K562 (cell line): Measurements from ENCODE around the gene NEK2. TPM values are rescaled to one million over a fixed set of nuclear protein-coding genes. Genes with fewer than 3 reads are reported as not detected.

ENCODE experiments used
- ATAC-seq: fragments of 200-7000 bp; cut with Tn5 transposase; 3 replicates; pipeline ENCODE4 v1.9.1; 2020; ENCODE audit warnings: moderate library complexity
- BruUV-seq: library from RNA; stranded (reverse); fragments of 400-500 nt; replicated peaks from 2 replicates; lab custom pipeline; 2021; lab: Mats Ljungman, UMichigan
- CTCF ChIA-PET: fragments of 300-600 bp; formaldehyde crosslinking; extraction: SDS; loops from one replicate; lab custom pipeline; 2021; ENCODE audit warnings: low intra/inter-chr PET ratio; lab: Yijun Ruan, JAX
- POLR2A ChIA-PET: fragments of 300-600, 350-650 bp; sonication (Branson Sonifier 250); formaldehyde crosslinking; extraction: SDS; loops from one replicate; lab custom pipeline; 2021; ENCODE audit warnings: antibody characterized with exemption, inconsistent platforms; lab: Yijun Ruan, JAX
- DNase-seq, 4 experiments: peaks; one replicate each; pipeline versions ENCODE4 v3.0.0 to v3.0.0-alpha.2; 2011 to 2018; ENCODE audit warnings: low spot score in 3 of 4, mixed read lengths in 3 of 4; ENCODE audit errors: extremely low read depth in 1 of 4
- FAIRE-seq: peaks from 2 replicates; lab custom pipeline; 2011; peaks lifted over from hg19 to GRCh38; lab: Jason Lieb, UNC
- H2AFZ ChIP-seq: 2 replicates; pipeline ENCODE4 v1.6.0; 2011; ENCODE audit warnings: low read depth, low read length, control low read depth, inconsistent platforms
- H3K27ac ChIP-seq: fragments of 200-600 bp; 3 replicates; pipeline ENCODE4 v1.8.0; 2011; ENCODE audit warnings: low read depth, mild to moderate bottlenecking, control low read depth, inconsistent platforms, low read length, moderate library complexity, mixed read lengths; ENCODE audit errors: extremely low read depth
- H3K27me3 ChIP-seq, 2 experiments: fragments of 300-600 bp in 1 of 2; 2 replicates in 1 of 2; 3 replicates in 1 of 2; pipeline versions ENCODE4 v1.6.0 to v1.8.0; 2011; ENCODE audit warnings: inconsistent platforms in 2 of 2, low read length in 2 of 2, mild to moderate bottlenecking in 1 of 2, mixed read lengths in 1 of 2, moderate library complexity in 1 of 2; ENCODE audit not compliant: control insufficient read depth in 2 of 2, insufficient read depth in 2 of 2
- H3K36me3 ChIP-seq: fragments of 300-600 bp; 3 replicates; pipeline ENCODE4 v1.8.0; 2011; ENCODE audit warnings: mild to moderate bottlenecking, low read length, inconsistent platforms; ENCODE audit not compliant: control insufficient read depth, insufficient read depth
- H3K4me1 ChIP-seq, 2 experiments: fragments of 200-600 bp in 1 of 2; replicated peaks in 1 of 2; 2 replicates in 1 of 2; 3 replicates in 1 of 2; pipeline versions ENCODE4 v1.5.1 to v1.8.0; 2011; ENCODE audit warnings: inconsistent platforms in 2 of 2, low read length in 2 of 2, mild to moderate bottlenecking in 1 of 2, mixed read lengths in 1 of 2, moderate library complexity in 1 of 2; ENCODE audit not compliant: control insufficient read depth in 2 of 2, insufficient read depth in 2 of 2
- H3K4me2 ChIP-seq: 2 replicates; pipeline ENCODE4 v1.6.1; 2011; ENCODE audit warnings: low read length, control low read depth, inconsistent platforms, mixed read lengths; ENCODE audit not compliant: insufficient read depth
- H3K4me3 ChIP-seq: fragments of 200-600 bp; sonication (generic), shearing (Covaris generic); 2 replicates; pipeline ENCODE4 v1.5.1; 2016; ENCODE audit warnings: control low read depth, inconsistent platforms
- H3K79me2 ChIP-seq: fragments of 200-600 bp; 3 replicates; pipeline ENCODE4 v1.8.0; 2011; ENCODE audit warnings: low read length, inconsistent platforms; ENCODE audit not compliant: control insufficient read depth, insufficient read depth
- H3K9ac ChIP-seq, 2 experiments: 2 replicates each; pipeline versions ENCODE4 v1.6.0 to v1.6.1; 2011; ENCODE audit warnings: low read depth in 2 of 2, low read length in 2 of 2, control low read depth in 1 of 2, inconsistent platforms in 1 of 2, mild to moderate bottlenecking in 1 of 2, mixed read lengths in 1 of 2; ENCODE audit not compliant: insufficient read depth in 1 of 2
- H3K9me1 ChIP-seq: one replicate; pipeline ENCODE4 v1.6.0; 2011; ENCODE audit warnings: inconsistent platforms, mild to moderate bottlenecking, low read length, moderate library complexity; ENCODE audit not compliant: control insufficient read depth, insufficient read depth
- H3K9me3 ChIP-seq: replicated peaks from 2 replicates; pipeline ENCODE4 v1.5.1; 2011; ENCODE audit warnings: low read depth, low read length, inconsistent platforms; ENCODE audit not compliant: control insufficient read depth, insufficient read depth
- H4K20me1 ChIP-seq: replicated peaks from 2 replicates; pipeline ENCODE4 v1.6.1; 2011; ENCODE audit warnings: low read length, inconsistent platforms, mixed read lengths; ENCODE audit not compliant: control insufficient read depth, insufficient read depth
- CEBPB ChIP-seq: fragments of 450-650 bp; IDR thresholded peaks from 2 replicates; pipeline ENCODE4 v1.6.1; 2016; ENCODE audit warnings: missing genetic modification characterization, missing compliant biosample characterization
- CTBP1 ChIP-seq: fragments of 450-650 bp; IDR thresholded peaks from 2 replicates; pipeline ENCODE4 v1.6.1; 2016; ENCODE audit warnings: borderline replicate concordance
- MEF2D ChIP-seq: conservative IDR thresholded peaks from 2 replicates; pipeline ENCODE4 v1.6.1; 2016; ENCODE audit warnings: low read depth, missing genetic modification characterization, missing compliant biosample characterization
- WGBS: fragments of 100-300 bp; shearing (Covaris generic); methylation state at CpG from one replicate; pipeline ENCODE4 v1.1.6; 2016; ENCODE audit warnings: low coverage, mixed read lengths; ENCODE audit not compliant: insufficient coverage; ENCODE audit errors: missing lambda C conversion rate; 5-methylcytosine and 5-hydroxymethylcytosine counted together
- in situ Hi-C: fragments of 300-500 bp; cut with MboI; formaldehyde crosslinking; loops from 4 replicates; pipeline ENCODE4 v1.15.0; 2018; ENCODE audit warnings: inconsistent platforms, mixed read lengths
- intact Hi-C: fragments of 100-400 bp; cut with micrococcal nuclease; formaldehyde crosslinking; loops from 2 replicates; pipeline ENCODE4 v1.14.2; 2022
- polyA plus RNA-seq, 8 experiments: library from polyadenylated mRNA; depleted of rRNA in 4 of 8; stranded (reverse) in 5 of 8; unstranded in 3 of 8; fragments of >200 nt; fragmentation: Nextera tagmentation in 2 of 8; fragmentation: Illumina TruSeq in 1 of 8; extraction: Ambion mirVana in 2 of 8; extraction: Trizol in 1 of 8; gene quantifications; 2 replicates each; pipeline versions ENCODE4 v1.2.1 to v1.2.3, GENCODE V29; 2011 to 2014; ENCODE audit warnings: inconsistent platforms in 1 of 8, missing spikeins in 1 of 8
- total RNA-seq, 7 experiments: library from RNA; depleted of rRNA in 6 of 7; stranded (reverse); fragments of >200 nt in 6 of 7; fragmentation: Illumina TruSeq in 2 of 7; extraction: Trizol in 2 of 7; gene quantifications; 2 replicates each; pipeline versions ENCODE4 v1.2.1 to v1.2.3, GENCODE V29; 2011 to 2021; ENCODE audit warnings: low replicate concordance in 1 of 7
- TF ChIP-seq, protein P1 (sequence below): sonication (generic); formaldehyde crosslinking; IDR thresholded peaks from 2 replicates; pipeline ENCODE4 v1.8.0; 2023; ENCODE audit warnings: missing genetic modification reagents, mild to moderate bottlenecking, borderline replicate concordance

NEK2 gene
- total and polyA plus RNA-seq, 9 of the 15 experiments (the other 6 are each of a cell fraction or from before 2014, with no cell fraction given), result 30.0 to 74.7 (median 66.4) TPM

DNA sequence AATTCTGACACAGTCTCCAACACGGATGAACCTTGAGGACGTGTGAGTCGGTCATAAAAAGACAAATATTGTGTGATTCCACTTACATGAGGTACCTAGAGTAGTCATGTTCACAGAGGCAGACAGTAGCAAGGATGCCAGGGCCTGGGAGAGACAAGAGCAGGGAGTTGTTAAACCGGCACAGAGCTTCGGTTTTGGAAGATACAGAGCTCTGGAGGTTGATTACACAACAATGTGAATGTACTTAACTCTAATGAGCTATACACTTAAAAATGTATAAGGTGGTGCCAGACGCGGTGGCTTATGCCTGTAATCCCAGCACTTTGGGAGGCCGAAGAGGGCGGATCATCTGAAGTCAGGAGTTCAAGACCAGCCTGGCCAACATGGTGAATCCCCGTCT, 37.8 kb upstream of the NEK2 start:
- POLR2A ChIA-PET, result interaction anchor here (0.8 to 1.0 kb wide), 2 partner anchors 9 to 15 kb away, joined by 4 to 5 read pairs; no protein-coding TSS in a partner anchor
- H3K36me3 ChIP-seq, result no peaks in the 10 kb centered on the region
- in situ Hi-C loops (no loop called here), intact Hi-C loops (no loop called here)
- FAIRE-seq, result no peak
- BruUV-seq, result no TSS peak
- H3K4me3 ChIP-seq, result no peak overlapping the region
- H3K4me2 ChIP-seq, result no peak overlapping the region
- CTCF ChIA-PET, result no interaction called here
- peaks cover 4 to 11% of the 10 kb centered on the region in 2 experiments; a peak in 2 of 5 replicates for H3K4me1 ChIP-seq
- no peak overlapping the region for H3K9ac ChIP-seq
- no peaks in the 10 kb centered on the region for H4K20me1 ChIP-seq
- ATAC-seq, result no peak
- H3K9me3 ChIP-seq, result no peaks in the 10 kb centered on the region; the same call in 1 of the 2 replicates
- WGBS, result 64% methylated on average over 10 of the region's 10 CpGs
- H3K27ac ChIP-seq, result no peak overlapping the region
- TF ChIP-seq CEBPB (tag) (peak; percentile 36; the same call in 1 of the 2 replicates), CTBP1 (no peak), MEF2D (tag) (no peak)
- TF ChIP-seq, protein P1, sequence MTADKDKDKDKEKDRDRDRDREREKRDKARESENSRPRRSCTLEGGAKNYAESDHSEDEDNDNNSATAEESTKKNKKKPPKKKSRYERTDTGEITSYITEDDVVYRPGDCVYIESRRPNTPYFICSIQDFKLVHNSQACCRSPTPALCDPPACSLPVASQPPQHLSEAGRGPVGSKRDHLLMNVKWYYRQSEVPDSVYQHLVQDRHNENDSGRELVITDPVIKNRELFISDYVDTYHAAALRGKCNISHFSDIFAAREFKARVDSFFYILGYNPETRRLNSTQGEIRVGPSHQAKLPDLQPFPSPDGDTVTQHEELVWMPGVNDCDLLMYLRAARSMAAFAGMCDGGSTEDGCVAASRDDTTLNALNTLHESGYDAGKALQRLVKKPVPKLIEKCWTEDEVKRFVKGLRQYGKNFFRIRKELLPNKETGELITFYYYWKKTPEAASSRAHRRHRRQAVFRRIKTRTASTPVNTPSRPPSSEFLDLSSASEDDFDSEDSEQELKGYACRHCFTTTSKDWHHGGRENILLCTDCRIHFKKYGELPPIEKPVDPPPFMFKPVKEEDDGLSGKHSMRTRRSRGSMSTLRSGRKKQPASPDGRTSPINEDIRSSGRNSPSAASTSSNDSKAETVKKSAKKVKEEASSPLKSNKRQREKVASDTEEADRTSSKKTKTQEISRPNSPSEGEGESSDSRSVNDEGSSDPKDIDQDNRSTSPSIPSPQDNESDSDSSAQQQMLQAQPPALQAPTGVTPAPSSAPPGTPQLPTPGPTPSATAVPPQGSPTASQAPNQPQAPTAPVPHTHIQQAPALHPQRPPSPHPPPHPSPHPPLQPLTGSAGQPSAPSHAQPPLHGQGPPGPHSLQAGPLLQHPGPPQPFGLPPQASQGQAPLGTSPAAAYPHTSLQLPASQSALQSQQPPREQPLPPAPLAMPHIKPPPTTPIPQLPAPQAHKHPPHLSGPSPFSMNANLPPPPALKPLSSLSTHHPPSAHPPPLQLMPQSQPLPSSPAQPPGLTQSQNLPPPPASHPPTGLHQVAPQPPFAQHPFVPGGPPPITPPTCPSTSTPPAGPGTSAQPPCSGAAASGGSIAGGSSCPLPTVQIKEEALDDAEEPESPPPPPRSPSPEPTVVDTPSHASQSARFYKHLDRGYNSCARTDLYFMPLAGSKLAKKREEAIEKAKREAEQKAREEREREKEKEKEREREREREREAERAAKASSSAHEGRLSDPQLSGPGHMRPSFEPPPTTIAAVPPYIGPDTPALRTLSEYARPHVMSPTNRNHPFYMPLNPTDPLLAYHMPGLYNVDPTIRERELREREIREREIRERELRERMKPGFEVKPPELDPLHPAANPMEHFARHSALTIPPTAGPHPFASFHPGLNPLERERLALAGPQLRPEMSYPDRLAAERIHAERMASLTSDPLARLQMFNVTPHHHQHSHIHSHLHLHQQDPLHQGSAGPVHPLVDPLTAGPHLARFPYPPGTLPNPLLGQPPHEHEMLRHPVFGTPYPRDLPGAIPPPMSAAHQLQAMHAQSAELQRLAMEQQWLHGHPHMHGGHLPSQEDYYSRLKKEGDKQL (CRISPR knock-in tag), result no peak
- no peaks in the 10 kb centered on the region for H3K79me2 ChIP-seq
- DNase-seq, result no peak
- peak overlapping the region; percentile 71; the same call in 1 of the 2 replicates for H2AFZ ChIP-seq
- H3K9me1 ChIP-seq, result no peaks in the 10 kb centered on the region
- H3K27me3 ChIP-seq, result no peaks in the 10 kb centered on the region
